Small intestine (tissue), 7 donors: Measurements from ENCODE around the gene PTP4A2. TPM values are rescaled to one million over a fixed set of nuclear protein-coding genes. Genes with fewer than 3 reads are reported as not detected.
"Not testable (repeated sequence)": the region's sequence is repeated elsewhere in the genome, so short reads cannot be mapped to it uniquely, and the experiment has no call there.

Source experiments
- DNase-seq, 2 donors: peaks; one replicate each; pipeline versions ENCODE4 v3.0.0 to v3.0.0-alpha.2; 2013
- FAIRE-seq: peaks from 2 replicates; lab custom pipeline; 2012; peaks lifted over from hg19 to GRCh38; lab: Jason Lieb, UNC
- H3K27ac ChIP-seq, 3 donors: one replicate each; pipeline ENCODE4 v1.5.1; 2013; ENCODE audit warnings: low read length in 2 of 3, mild to moderate bottlenecking in 2 of 3, control low read depth in 1 of 3, inconsistent platforms in 1 of 3, low read depth in 1 of 3, moderate library complexity in 1 of 3
- H3K27me3 ChIP-seq, 3 donors: one replicate each; pipeline ENCODE4 v1.6.1; 2013; ENCODE audit warnings: low read length in 3 of 3, inconsistent platforms in 1 of 3; ENCODE audit not compliant: control insufficient read depth in 3 of 3, insufficient read depth in 3 of 3
- H3K36me3 ChIP-seq, 3 donors: one replicate each; pipeline ENCODE4 v1.6.1; 2013; ENCODE audit warnings: low read length in 3 of 3, inconsistent platforms in 1 of 3, low read depth in 1 of 3, mild to moderate bottlenecking in 1 of 3, moderate library complexity in 1 of 3; ENCODE audit not compliant: control insufficient read depth in 3 of 3, insufficient read depth in 2 of 3
- H3K4me1 ChIP-seq, 3 donors: one replicate each; pipeline ENCODE4 v1.6.1; 2013; ENCODE audit warnings: low read length in 2 of 3, inconsistent platforms in 1 of 3, low read depth in 1 of 3, mild to moderate bottlenecking in 1 of 3, moderate library complexity in 1 of 3; ENCODE audit not compliant: control insufficient read depth in 3 of 3, insufficient read depth in 2 of 3
- H3K4me3 ChIP-seq, 3 donors: one replicate each; pipeline ENCODE4 v1.5.1; 2013; ENCODE audit warnings: low read length in 3 of 3, control low read depth in 1 of 3, inconsistent platforms in 1 of 3, low read depth in 1 of 3, mild to moderate bottlenecking in 1 of 3, moderate library complexity in 1 of 3
- H3K9me3 ChIP-seq, 2 donors: one replicate each; pipeline ENCODE4 v1.6.1; 2013; ENCODE audit warnings: low read depth in 1 of 2, low read length in 1 of 2; ENCODE audit not compliant: control insufficient read depth in 2 of 2, insufficient read depth in 1 of 2
- WGBS, 3 donors: extraction: QIAGEN DNeasy Blood & Tissue Kit; methylation state at CpG; one replicate each; pipeline ENCODE4 v1.1.7; 2013; 5-methylcytosine and 5-hydroxymethylcytosine counted together
- polyA plus RNA-seq, 4 donors: library from polyadenylated mRNA; stranded (reverse) in 3 of 4; unstranded in 1 of 4; fragments of 200-250 nt in 3 of 4; fragments of 120-200 nt in 1 of 4; gene quantifications; one replicate each; pipeline versions ENCODE4 v1.2.1 to v1.2.3, GENCODE V29; 2013
- donor health status: healthy with polysubstance abuse.
- donor health status: control.
- donor health status: control.
- donor health status: Bipolar disorder and iron deficiency.
- donor health status: healthy.

Gene PTP4A2
- polyA plus RNA-seq, 4 donors = 115 to 213 (median 124) TPM

GRCh38 chr1:31925824-31926223 lies 12.3 kb downstream of the PTP4A2 start:
- not testable (repeated sequence) for H3K27me3 ChIP-seq, H3K27ac ChIP-seq, H3K9me3 ChIP-seq, H3K36me3 ChIP-seq, FAIRE-seq, DNase-seq, H3K4me3 ChIP-seq
- peaks cover 2 to 38% (median 19%) of the 10 kb centered on the region in 3 donors for H3K4me1 ChIP-seq
- 55 to 83% (median 77%) methylated on average over 13 of the region's 13 CpGs for WGBS, 3 donors

- no peaks in the 10 kb centered on the region for H3K27me3 ChIP-seq
- FAIRE-seq (no peak), DNase-seq (peak in 1 of 2 donors; percentile 32)
- H3K4me3 ChIP-seq = no peak overlapping the region
- no peaks in the 10 kb centered on the region for H3K9me3 ChIP-seq
- WGBS, 3 donors = 0 to 25% (median 7%) methylated on average over 1 of the region's 1 CpG
- peaks cover 2 to 35% (median 19%) of the 10 kb centered on the region in 3 donors for H3K4me1 ChIP-seq
- peaks cover 0 to 12% (median 0%) of the 10 kb centered on the region in 3 donors for H3K36me3 ChIP-seq
- no peak overlapping the region for H3K27ac ChIP-seq
Observed at GRCh38 chr1:31924839-31925238, 13.3 kb downstream of the PTP4A2 start.

GRCh38 chr1:31923901-31924535 lies 14.2 kb downstream of the PTP4A2 start:
- no peak for FAIRE-seq
- WGBS, 3 donors = 40 to 52% (median 49%) methylated on average over 2 of the region's 2 CpGs
- DNase-seq = no peak
- Histone ChIP-seq H3K9me3 (peaks cover 0 to 5% of the 10 kb centered on the region in 2 donors), H3K4me1 (peaks cover 2 to 35% (median 19%) of the 10 kb centered on the region in 3 donors), H3K36me3 (peaks cover 0 to 17% (median 0%) of the 10 kb centered on the region in 3 donors), H3K27ac (no peak overlapping the region), H3K27me3 (no peaks in the 10 kb centered on the region), H3K4me3 (peak overlapping the region in 1 of 3 donors; percentile 6)

DNA sequence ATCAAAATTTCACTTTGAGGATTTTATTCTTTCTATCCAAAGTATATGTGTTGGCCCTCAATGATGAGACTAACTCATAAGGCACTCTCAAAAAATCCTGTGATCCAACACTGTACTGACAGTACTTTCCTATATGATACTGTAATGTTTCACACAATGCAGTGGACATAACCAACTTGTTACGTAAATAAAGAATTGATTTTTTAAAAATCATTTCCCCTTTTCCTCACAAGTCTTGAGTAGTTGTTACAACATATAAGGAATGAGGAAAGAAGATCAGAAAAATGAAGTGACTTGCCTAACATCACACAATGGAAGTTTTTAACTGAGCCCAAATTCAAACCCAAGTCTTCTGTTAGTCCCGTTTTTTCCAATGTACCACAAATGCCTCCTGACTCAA lies 17.2 kb downstream of the PTP4A2 start:
- H3K36me3 ChIP-seq = peaks cover 3 to 29% (median 4%) of the 10 kb centered on the region in 3 donors
- no peak for DNase-seq
- FAIRE-seq = no peak
- no peaks in the 10 kb centered on the region for H3K27me3 ChIP-seq
- WGBS, 3 donors = 48 to 58% (median 54%) methylated on average over 2 of the region's 2 CpGs
- H3K4me1 ChIP-seq = peaks cover 2 to 19% (median 6%) of the 10 kb centered on the region in 3 donors
- H3K27ac ChIP-seq = peak overlapping the region in 1 of 3 donors; percentile 38
- no peak overlapping the region for H3K4me3 ChIP-seq
- H3K9me3 ChIP-seq = peaks cover 0 to 5% of the 10 kb centered on the region in 2 donors

GRCh38 chr1:31919591-31919990 lies 18.6 kb downstream of the PTP4A2 start:
- H3K27me3 ChIP-seq = no peaks in the 10 kb centered on the region
- peaks cover 0 to 5% of the 10 kb centered on the region in 2 donors for H3K9me3 ChIP-seq
- FAIRE-seq (no peak), DNase-seq (no peak)
- peaks cover 4 to 37% (median 9%) of the 10 kb centered on the region in 3 donors for H3K36me3 ChIP-seq
- WGBS, 3 donors = 88 to 95% (median 93%) methylated on average over 10 of the region's 10 CpGs
- H3K4me3 ChIP-seq = no peak overlapping the region
- no peak overlapping the region for H3K27ac ChIP-seq
- peaks cover 2 to 11% (median 6%) of the 10 kb centered on the region in 3 donors for H3K4me1 ChIP-seq

DNA sequence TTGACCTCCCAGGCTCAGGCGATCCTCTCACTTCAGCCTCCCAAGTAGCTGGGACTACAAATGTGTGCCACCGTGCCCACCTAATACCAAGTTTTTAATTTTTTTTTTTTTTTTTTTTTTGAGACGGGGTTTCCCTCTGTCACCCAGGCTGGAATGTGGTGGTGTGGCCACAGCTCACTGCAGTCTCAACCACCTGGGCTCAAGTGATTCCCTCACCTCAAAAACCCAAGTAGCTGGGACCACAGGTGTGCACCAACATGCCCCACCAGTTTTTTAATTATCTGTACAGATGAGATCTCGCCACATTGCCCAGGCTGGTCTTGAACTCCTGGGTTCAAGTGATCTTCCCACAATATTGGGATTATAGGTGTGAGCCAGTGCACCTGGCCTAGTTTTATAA lies 22.7 kb downstream of the PTP4A2 start:
- no peak overlapping the region for H3K4me3 ChIP-seq
- FAIRE-seq = no peak
- 78 to 90% (median 89%) methylated on average over 4 of the region's 4 CpGs for WGBS, 3 donors
- no peaks in the 10 kb centered on the region for H3K4me1 ChIP-seq
- no peaks in the 10 kb centered on the region for H3K27me3 ChIP-seq
- H3K36me3 ChIP-seq = peaks cover 9 to 34% (median 9%) of the 10 kb centered on the region in 3 donors
- H3K27ac ChIP-seq = no peak overlapping the region
- peaks cover 0 to 5% of the 10 kb centered on the region in 2 donors for H3K9me3 ChIP-seq
- DNase-seq = no peak

- no peak overlapping the region for H3K4me3 ChIP-seq
- FAIRE-seq = no peak
- H3K4me1 ChIP-seq = no peaks in the 10 kb centered on the region
- H3K36me3 ChIP-seq = peaks cover 9 to 35% (median 12%) of the 10 kb centered on the region in 3 donors
- DNase-seq = no peak
- no peaks in the 10 kb centered on the region for H3K27me3 ChIP-seq
- no peak overlapping the region for H3K27ac ChIP-seq
- H3K9me3 ChIP-seq = no peaks in the 10 kb centered on the region
- 91 to 96% (median 95%) methylated on average over 3 of the region's 3 CpGs for WGBS, 3 donors
Observed at GRCh38 chr1:31913968-31914367, 24.2 kb downstream of the PTP4A2 start.

- Histone ChIP-seq H3K4me1 (no peaks in the 10 kb centered on the region), H3K9me3 (no peaks in the 10 kb centered on the region), H3K27ac (no peak overlapping the region), H3K36me3 (peaks cover 9 to 35% (median 14%) of the 10 kb centered on the region in 3 donors), H3K27me3 (no peaks in the 10 kb centered on the region), H3K4me3 (no peak overlapping the region)
- 58 to 68% (median 66%) methylated on average over 1 of the region's 1 CpG for WGBS, 3 donors
- DNase-seq (no peak), FAIRE-seq (no peak)
Observed at GRCh38 chr1:31912839-31913239, 25.3 kb downstream of the PTP4A2 start.
